ENCODE data around the gene B3GALT5. TPM values are rescaled to one million over a fixed set of nuclear protein-coding genes. Genes with fewer than 3 reads are reported as not detected.
"Not testable (repeated sequence)": the region's sequence is repeated elsewhere in the genome, so short reads cannot be mapped to it uniquely, and the experiment has no call there.

The B3GALT5 gene
- total and polyA plus RNA-seq, 2 donors (not counting 1 experiment from before 2014, with no cell fraction given) = not detected

DNA sequence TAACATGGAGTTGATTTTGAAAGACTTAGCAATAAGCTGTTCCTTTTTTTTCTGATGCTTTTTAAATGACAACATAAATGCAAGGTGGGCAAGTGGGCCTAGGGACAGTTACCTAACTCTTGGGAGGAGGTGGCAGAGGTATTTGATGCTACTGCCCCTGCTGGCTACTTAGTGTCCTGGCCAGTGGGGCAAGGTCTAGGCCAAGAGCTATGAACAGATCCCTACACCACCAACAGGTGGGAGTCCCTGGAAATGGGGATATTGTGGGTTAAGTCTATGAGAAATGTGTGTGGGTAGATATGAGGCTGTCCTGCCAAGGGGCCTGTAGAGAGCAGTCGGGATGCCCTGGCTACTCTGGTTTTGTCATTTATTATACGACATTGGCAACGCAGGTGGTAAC is 31.3 kb upstream of the B3GALT5 start:
- Histone ChIP-seq H3K79me2 (ENCODE audit: control insufficient read depth, insufficient read depth, low read length) (no peaks in the 10 kb centered on the region), H3K27ac (ENCODE audit: low read length in 2 of 2) (no peak overlapping the region), H3K4me1 (ENCODE audit: control insufficient read depth in 2 of 2, insufficient read depth in 2 of 2, low read length in 2 of 2) (no peaks in the 10 kb centered on the region), H3K9me3 (ENCODE audit: control extremely low read depth in 1 of 3, control insufficient read depth in 2 of 3, insufficient read depth in 1 of 3, low read length in 2 of 3) (peaks cover 0 to 5% (median 0%) of the 10 kb centered on the region in 3 donors), H3K4me3 (ENCODE audit: control extremely low read depth in 1 of 5, extremely low read depth in 1 of 5, insufficient read depth in 1 of 5, low read depth in 2 of 5, low read length in 4 of 5) (no peak overlapping the region), H3K27me3 (replicated peaks in 1 of 4; ENCODE audit: control extremely low read depth in 1 of 4, control insufficient read depth in 3 of 4, insufficient read depth in 4 of 4, low read length in 3 of 4) (no peaks in the 10 kb centered on the region), H3K4me2 (replicated peaks; ENCODE audit: low read depth, low read length, poor library complexity, severe bottlenecking) (no peak overlapping the region), H2AFZ (ENCODE audit: insufficient read depth, low read depth, low read length, poor library complexity, severe bottlenecking) (no peak overlapping the region), H4K20me1 (ENCODE audit: control insufficient read depth, insufficient read depth, low read length, poor library complexity, severe bottlenecking) (no peaks in the 10 kb centered on the region), H3K9ac (ENCODE audit: low read length) (no peak overlapping the region), H3K36me3 (replicated peaks in 1 of 2; ENCODE audit: control extremely low read depth in 1 of 2, control insufficient read depth in 1 of 2, extremely low read depth in 1 of 2, insufficient read depth in 2 of 2, low read length in 1 of 2) (no peaks in the 10 kb centered on the region)
- ChIA-PET POLR2A (no interaction called here), CTCF (no interaction called here)
- peaks cover 7% of the 10 kb centered on the region for H3K9me3 Mint-ChIP-seq (ENCODE audit: insufficient read depth)
- no peak overlapping the region for H3K4me3 Mint-ChIP-seq
- no peak for DNase-seq
- no peak for TF ChIP-seq EZH2 (IDR thresholded peaks at IDR 0.05; ENCODE audit: borderline replicate concordance, insufficient read depth, low read depth, low read length, poor library complexity, severe bottlenecking)
- TF ChIP-seq, protein P1, sequence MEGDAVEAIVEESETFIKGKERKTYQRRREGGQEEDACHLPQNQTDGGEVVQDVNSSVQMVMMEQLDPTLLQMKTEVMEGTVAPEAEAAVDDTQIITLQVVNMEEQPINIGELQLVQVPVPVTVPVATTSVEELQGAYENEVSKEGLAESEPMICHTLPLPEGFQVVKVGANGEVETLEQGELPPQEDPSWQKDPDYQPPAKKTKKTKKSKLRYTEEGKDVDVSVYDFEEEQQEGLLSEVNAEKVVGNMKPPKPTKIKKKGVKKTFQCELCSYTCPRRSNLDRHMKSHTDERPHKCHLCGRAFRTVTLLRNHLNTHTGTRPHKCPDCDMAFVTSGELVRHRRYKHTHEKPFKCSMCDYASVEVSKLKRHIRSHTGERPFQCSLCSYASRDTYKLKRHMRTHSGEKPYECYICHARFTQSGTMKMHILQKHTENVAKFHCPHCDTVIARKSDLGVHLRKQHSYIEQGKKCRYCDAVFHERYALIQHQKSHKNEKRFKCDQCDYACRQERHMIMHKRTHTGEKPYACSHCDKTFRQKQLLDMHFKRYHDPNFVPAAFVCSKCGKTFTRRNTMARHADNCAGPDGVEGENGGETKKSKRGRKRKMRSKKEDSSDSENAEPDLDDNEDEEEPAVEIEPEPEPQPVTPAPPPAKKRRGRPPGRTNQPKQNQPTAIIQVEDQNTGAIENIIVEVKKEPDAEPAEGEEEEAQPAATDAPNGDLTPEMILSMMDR (IDR thresholded peaks at IDR 0.05) = no peak
- 93% methylated on average over 2 of the region's 3 CpGs for WGBS (ENCODE audit: insufficient coverage)
- H3K27ac Mint-ChIP-seq = no peak overlapping the region
- intact Hi-C loops (cut with micrococcal nuclease) = no loop called here
- no peaks in the 10 kb centered on the region for H3K27me3 Mint-ChIP-seq
- no peak for ATAC-seq (ENCODE audit: low read depth)
- no peaks in the 10 kb centered on the region for H3K4me1 Mint-ChIP-seq

DNA sequence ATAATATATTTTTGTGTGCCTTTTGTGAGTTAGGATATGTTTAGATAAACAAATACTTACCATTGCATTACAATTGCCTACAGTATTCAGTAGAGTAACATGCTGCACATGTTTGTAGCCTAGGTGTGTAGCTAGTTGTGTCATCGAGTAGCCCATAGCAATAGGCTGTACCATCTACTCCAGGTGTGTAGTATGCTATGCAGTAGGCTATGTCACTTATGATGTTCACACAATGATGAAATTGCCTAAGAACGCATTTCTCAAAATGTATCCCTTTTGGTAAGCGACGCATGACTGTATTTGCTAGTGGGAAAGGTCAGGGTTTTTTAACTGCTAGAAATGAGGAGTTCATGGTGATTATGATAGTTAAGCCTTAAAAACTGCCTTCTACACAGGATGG is 30.0 kb upstream of the B3GALT5 start:
- Histone ChIP-seq H3K79me2 (ENCODE audit: control insufficient read depth, insufficient read depth, low read length) (no peaks in the 10 kb centered on the region), H3K4me3 (ENCODE audit: control extremely low read depth in 1 of 5, extremely low read depth in 1 of 5, insufficient read depth in 1 of 5, low read depth in 2 of 5, low read length in 4 of 5) (no peak overlapping the region), H2AFZ (ENCODE audit: insufficient read depth, low read depth, low read length, poor library complexity, severe bottlenecking) (no peak overlapping the region), H3K27ac (ENCODE audit: low read length in 2 of 2) (no peak overlapping the region), H3K4me1 (ENCODE audit: control insufficient read depth in 2 of 2, insufficient read depth in 2 of 2, low read length in 2 of 2) (no peaks in the 10 kb centered on the region), H3K27me3 (replicated peaks in 1 of 4; ENCODE audit: control extremely low read depth in 1 of 4, control insufficient read depth in 3 of 4, insufficient read depth in 4 of 4, low read length in 3 of 4) (no peaks in the 10 kb centered on the region), H3K4me2 (replicated peaks; ENCODE audit: low read depth, low read length, poor library complexity, severe bottlenecking) (no peak overlapping the region), H3K9me3 (ENCODE audit: control extremely low read depth in 1 of 3, control insufficient read depth in 2 of 3, insufficient read depth in 1 of 3, low read length in 2 of 3) (peaks cover 0 to 10% (median 1%) of the 10 kb centered on the region in 3 donors), H3K36me3 (replicated peaks in 1 of 2; ENCODE audit: control extremely low read depth in 1 of 2, control insufficient read depth in 1 of 2, extremely low read depth in 1 of 2, insufficient read depth in 2 of 2, low read length in 1 of 2) (no peaks in the 10 kb centered on the region), H4K20me1 (ENCODE audit: control insufficient read depth, insufficient read depth, low read length, poor library complexity, severe bottlenecking) (no peaks in the 10 kb centered on the region), H3K9ac (ENCODE audit: low read length) (no peak overlapping the region)
- ATAC-seq (ENCODE audit: low read depth) (no peak), DNase-seq (no peak)
- Mint-ChIP-seq H3K9me3 (ENCODE audit: insufficient read depth) (peaks cover 7% of the 10 kb centered on the region), H3K27ac (no peak overlapping the region), H3K4me3 (no peak overlapping the region), H3K27me3 (no peaks in the 10 kb centered on the region), H3K4me1 (no peaks in the 10 kb centered on the region)
- TF ChIP-seq, protein P1 (IDR thresholded peaks at IDR 0.05) = no peak
- no peak for TF ChIP-seq EZH2 (IDR thresholded peaks at IDR 0.05; ENCODE audit: borderline replicate concordance, insufficient read depth, low read depth, low read length, poor library complexity, severe bottlenecking)
- CTCF ChIA-PET = no interaction called here
- POLR2A ChIA-PET = no interaction called here
- intact Hi-C loops (cut with micrococcal nuclease) = no loop called here
- WGBS (ENCODE audit: insufficient coverage) = 100% methylated on average over 3 of the region's 4 CpGs

DNA sequence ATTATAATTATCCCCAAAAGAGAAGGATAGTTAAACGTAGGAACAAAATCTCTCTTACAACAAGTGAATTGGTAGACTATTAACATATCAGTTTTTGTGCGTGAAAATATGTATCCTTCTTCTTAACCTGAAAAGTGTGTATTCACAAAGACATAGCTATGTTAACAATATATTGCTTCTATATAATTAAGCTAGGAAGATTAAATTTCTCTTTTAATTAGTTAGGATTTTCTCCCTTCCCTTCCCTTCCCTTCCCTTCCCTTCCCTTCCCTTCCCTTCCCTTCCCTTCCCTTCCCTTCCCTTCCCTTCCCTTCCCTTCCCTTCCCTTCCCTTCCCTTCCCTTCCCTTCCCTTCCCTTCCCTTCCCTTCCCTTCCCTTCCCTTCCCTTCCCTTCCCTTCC is 29.2 kb upstream of the B3GALT5 start:
- intact Hi-C loops (cut with micrococcal nuclease); H3K27ac Mint-ChIP-seq; H3K4me1 Mint-ChIP-seq; H3K27me3 ChIP-seq (replicated peaks in 1 of 4; ENCODE audit: control extremely low read depth in 1 of 4, control insufficient read depth in 3 of 4, insufficient read depth in 4 of 4, low read length in 3 of 4); H3K27me3 Mint-ChIP-seq; CTCF ChIA-PET; H3K27ac ChIP-seq (ENCODE audit: low read length in 2 of 2); H3K9me3 Mint-ChIP-seq (ENCODE audit: insufficient read depth); ATAC-seq (ENCODE audit: low read depth); H3K4me2 ChIP-seq (replicated peaks; ENCODE audit: low read depth, low read length, poor library complexity, severe bottlenecking); H3K4me3 ChIP-seq (ENCODE audit: control extremely low read depth in 1 of 5, extremely low read depth in 1 of 5, insufficient read depth in 1 of 5, low read depth in 2 of 5, low read length in 4 of 5); H3K36me3 ChIP-seq (replicated peaks in 1 of 2; ENCODE audit: control extremely low read depth in 1 of 2, control insufficient read depth in 1 of 2, extremely low read depth in 1 of 2, insufficient read depth in 2 of 2, low read length in 1 of 2); DNase-seq; H2AFZ ChIP-seq (ENCODE audit: insufficient read depth, low read depth, low read length, poor library complexity, severe bottlenecking); H3K9me3 ChIP-seq (ENCODE audit: control extremely low read depth in 1 of 3, control insufficient read depth in 2 of 3, insufficient read depth in 1 of 3, low read length in 2 of 3); H3K79me2 ChIP-seq (ENCODE audit: control insufficient read depth, insufficient read depth, low read length); H3K4me3 Mint-ChIP-seq; H4K20me1 ChIP-seq (ENCODE audit: control insufficient read depth, insufficient read depth, low read length, poor library complexity, severe bottlenecking); POLR2A ChIA-PET; H3K4me1 ChIP-seq (ENCODE audit: control insufficient read depth in 2 of 2, insufficient read depth in 2 of 2, low read length in 2 of 2); H3K9ac ChIP-seq (ENCODE audit: low read length): not testable (repeated sequence)
- no CpG with 5 or more reads among the region's 2 CpGs for WGBS (ENCODE audit: insufficient coverage)

All from B cell (primary cell).